Ovary (tissue), 3 donors: ENCODE data around the gene FAM120B.

Source experiments
- EP300 ChIP-seq: sonication (generic); formaldehyde crosslinking; IDR thresholded peaks from one replicate; pipeline ENCODE4 v1.6.1; 2017; ENCODE audit warnings: antibody characterized with exemption
- POLR2A ChIP-seq: fragments of 450-650 bp; IDR thresholded peaks from one replicate; pipeline ENCODE4 v1.6.1; 2017; ENCODE audit warnings: antibody characterized with exemption, mild to moderate bottlenecking, moderate library complexity
- TF ChIP-seq, protein P1 (sequence below), 3 donors: fragments of 450-650 bp in 2 of 3; fragments of 200-600 bp in 1 of 3; IDR thresholded peaks; one replicate each; pipeline versions ENCODE4 v1.5.1 to v1.8.0; 2016 to 2022; ENCODE audit warnings: antibody characterized with exemption in 3 of 3, mild to moderate bottlenecking in 1 of 3
- donor health status: DM: no; HTN: no; CAD: no.

DNA sequence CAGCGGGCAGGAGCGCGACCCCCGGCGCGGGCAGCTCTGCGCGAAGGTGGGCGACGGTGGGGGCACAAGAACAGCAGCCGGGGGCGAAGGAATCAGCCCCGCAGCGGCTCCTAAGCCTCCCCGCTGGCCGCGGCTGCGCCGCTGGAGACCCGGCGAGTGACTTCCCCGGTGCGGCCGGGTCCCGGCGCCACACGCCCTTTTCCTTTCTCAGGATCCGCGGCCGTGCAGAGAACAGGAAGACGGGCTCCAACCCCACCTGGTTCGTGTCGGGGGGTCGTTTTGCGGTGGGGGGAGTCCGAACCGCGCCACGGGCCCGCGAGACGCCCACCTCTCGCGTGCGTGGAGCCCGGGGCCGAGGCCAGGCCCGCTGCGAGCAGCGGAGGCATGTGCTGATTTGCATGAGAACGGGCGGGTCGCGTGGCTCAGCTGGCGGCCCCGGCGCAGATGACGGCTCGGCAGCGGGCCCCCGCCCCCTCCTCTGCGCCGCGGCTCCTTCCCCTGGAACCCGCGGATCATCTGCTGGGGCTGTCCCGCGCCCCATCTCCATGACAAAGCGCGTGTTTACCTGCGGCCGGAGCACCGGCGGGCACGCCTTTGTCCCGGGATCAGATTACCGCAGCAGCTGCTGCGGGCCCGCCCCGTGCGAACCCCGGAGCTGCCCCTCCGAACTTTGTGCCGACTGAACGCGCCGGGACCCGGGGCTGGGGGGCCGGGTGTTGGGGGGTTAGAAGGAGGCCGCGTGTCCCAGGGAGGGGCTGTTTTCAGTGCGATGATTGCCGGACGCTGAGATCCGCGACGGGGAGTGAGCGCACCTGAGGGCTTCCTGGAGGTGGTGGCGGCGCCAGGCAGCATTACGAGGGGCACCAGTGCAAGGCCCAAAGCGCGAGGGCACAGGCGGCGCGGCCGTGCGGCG, 10.8 kb upstream of the FAM120B start:
- TF ChIP-seq, protein P1, sequence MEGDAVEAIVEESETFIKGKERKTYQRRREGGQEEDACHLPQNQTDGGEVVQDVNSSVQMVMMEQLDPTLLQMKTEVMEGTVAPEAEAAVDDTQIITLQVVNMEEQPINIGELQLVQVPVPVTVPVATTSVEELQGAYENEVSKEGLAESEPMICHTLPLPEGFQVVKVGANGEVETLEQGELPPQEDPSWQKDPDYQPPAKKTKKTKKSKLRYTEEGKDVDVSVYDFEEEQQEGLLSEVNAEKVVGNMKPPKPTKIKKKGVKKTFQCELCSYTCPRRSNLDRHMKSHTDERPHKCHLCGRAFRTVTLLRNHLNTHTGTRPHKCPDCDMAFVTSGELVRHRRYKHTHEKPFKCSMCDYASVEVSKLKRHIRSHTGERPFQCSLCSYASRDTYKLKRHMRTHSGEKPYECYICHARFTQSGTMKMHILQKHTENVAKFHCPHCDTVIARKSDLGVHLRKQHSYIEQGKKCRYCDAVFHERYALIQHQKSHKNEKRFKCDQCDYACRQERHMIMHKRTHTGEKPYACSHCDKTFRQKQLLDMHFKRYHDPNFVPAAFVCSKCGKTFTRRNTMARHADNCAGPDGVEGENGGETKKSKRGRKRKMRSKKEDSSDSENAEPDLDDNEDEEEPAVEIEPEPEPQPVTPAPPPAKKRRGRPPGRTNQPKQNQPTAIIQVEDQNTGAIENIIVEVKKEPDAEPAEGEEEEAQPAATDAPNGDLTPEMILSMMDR (IDR thresholded peaks at IDR 0.05) = no peak
- no peak for TF ChIP-seq POLR2A
- no peak for TF ChIP-seq EP300
